ENCODE measurements around the gene L3MBTL4.

DNA sequence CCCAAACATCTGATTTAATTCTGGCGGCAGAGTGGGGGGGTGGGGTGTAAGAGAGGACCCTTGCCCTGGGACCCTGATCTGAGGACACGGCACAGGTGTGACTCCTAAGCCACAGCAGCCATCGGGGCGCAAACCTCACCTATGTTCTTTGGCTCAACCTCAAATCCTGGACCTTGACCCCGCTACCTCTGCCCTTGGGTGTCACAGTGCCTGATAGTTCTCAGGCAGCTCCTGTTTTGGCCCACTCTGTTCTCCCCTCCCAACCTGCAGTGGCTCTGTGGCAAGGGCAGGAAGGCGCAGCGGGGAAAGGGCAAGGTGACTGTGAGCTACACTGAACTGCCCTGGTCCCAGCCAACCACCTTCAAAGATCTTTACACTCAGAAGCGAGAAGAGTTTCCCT is 152.8 kb downstream of the L3MBTL4 start:
- TF ChIP-seq CTCF (conservative IDR thresholded peaks at IDR 0.05; ENCODE audit: low read length): no peak
- TF ChIP-seq EZH2phosphoT487 (IDR thresholded peaks at IDR 0.05; ENCODE audit: borderline replicate concordance, low read depth, low read length): no peak
